Chondrocyte (in vitro differentiated cells): Measurements from ENCODE around the gene ALG8. TPM values are rescaled to one million over a fixed set of nuclear protein-coding genes. Genes with fewer than 3 reads are reported as not detected.

Experiments used
- DNase-seq: peaks from one replicate; pipeline ENCODE4 v3.0.0; 2021; ENCODE audit warnings: mixed read lengths, low spot score
- H3K27ac Mint-ChIP-seq: one replicate; pipeline ENCODE4 v1.8.0; 2021; ENCODE audit warnings: mild to moderate bottlenecking, moderate library complexity, mixed read lengths; ENCODE audit not compliant: unreplicated experiment
- H3K27me3 Mint-ChIP-seq: 2 replicates; pipeline ENCODE4 v1.8.0; 2021; ENCODE audit warnings: low read depth, mixed read lengths
- H3K36me3 Mint-ChIP-seq: 2 replicates; pipeline ENCODE4 v1.8.0; 2021; ENCODE audit warnings: low read depth, mixed read lengths
- H3K4me1 Mint-ChIP-seq: 2 replicates; pipeline ENCODE4 v1.8.0; 2021; ENCODE audit warnings: low read depth, mild to moderate bottlenecking, mixed read lengths
- H3K4me3 Mint-ChIP-seq: one replicate; pipeline ENCODE4 v1.8.0; 2021; ENCODE audit warnings: mild to moderate bottlenecking, moderate library complexity, mixed read lengths; ENCODE audit not compliant: unreplicated experiment
- H3K9me3 Mint-ChIP-seq: 2 replicates; pipeline ENCODE4 v1.8.0; 2021; ENCODE audit warnings: low read depth, mixed read lengths
- CTCF ChIP-seq: fragments of 200-600 bp; sonication (generic); IDR thresholded peaks from 2 replicates; pipeline ENCODE4 v1.5.0; 2021; ENCODE audit warnings: antibody characterized with exemption, mild to moderate bottlenecking, moderate library complexity
- total RNA-seq: library from RNA; stranded (reverse); gene quantifications from 3 replicates; pipeline ENCODE4 v1.2.1, GENCODE V29; 2021

The ALG8 gene
- total RNA-seq, 1 donor from 2014 or later = 30.1 TPM

GRCh38 chr11:78083021-78083420, 56.4 kb downstream of the ALG8 start:
- H3K36me3 Mint-ChIP-seq = no peaks in the 10 kb centered on the region
- no peak overlapping the region for H3K4me3 Mint-ChIP-seq
- H3K4me1 Mint-ChIP-seq = peaks cover 19% of the 10 kb centered on the region
- DNase-seq = no peak
- H3K27me3 Mint-ChIP-seq = no peaks in the 10 kb centered on the region
- no peak overlapping the region for H3K27ac Mint-ChIP-seq
- H3K9me3 Mint-ChIP-seq = no peaks in the 10 kb centered on the region
- no peak for TF ChIP-seq CTCF

GRCh38 chr11:78082146-78082545, 57.3 kb downstream of the ALG8 start:
- Mint-ChIP-seq H3K4me1 (peaks cover 25% of the 10 kb centered on the region), H3K27me3 (no peaks in the 10 kb centered on the region), H3K9me3 (no peaks in the 10 kb centered on the region), H3K27ac (no peak overlapping the region), H3K4me3 (no peak overlapping the region), H3K36me3 (no peaks in the 10 kb centered on the region)
- TF ChIP-seq CTCF = no peak
- DNase-seq = no peak

GRCh38 chr11:78081583-78081982, 57.8 kb downstream of the ALG8 start:
- DNase-seq = no peak
- Mint-ChIP-seq H3K27ac (no peak overlapping the region), H3K27me3 (no peaks in the 10 kb centered on the region), H3K4me3 (no peak overlapping the region), H3K9me3 (no peaks in the 10 kb centered on the region), H3K36me3 (no peaks in the 10 kb centered on the region), H3K4me1 (peaks cover 28% of the 10 kb centered on the region)
- no peak for TF ChIP-seq CTCF

GRCh38 chr11:78080818-78081495, 58.5 kb downstream of the ALG8 start:
- H3K9me3 Mint-ChIP-seq = no peaks in the 10 kb centered on the region
- peak overlapping the region; percentile 23 for H3K4me3 Mint-ChIP-seq
- no peaks in the 10 kb centered on the region for H3K36me3 Mint-ChIP-seq
- peaks cover 30% of the 10 kb centered on the region for H3K4me1 Mint-ChIP-seq
- H3K27ac Mint-ChIP-seq = peak overlapping the region; percentile 3
- TF ChIP-seq CTCF = no peak
- DNase-seq = no peak
- no peaks in the 10 kb centered on the region for H3K27me3 Mint-ChIP-seq

- no peaks in the 10 kb centered on the region for H3K9me3 Mint-ChIP-seq
- H3K4me1 Mint-ChIP-seq = peaks cover 34% of the 10 kb centered on the region
- peak overlapping the region; percentile 93 for H3K4me3 Mint-ChIP-seq
- TF ChIP-seq CTCF = no peak
- no peak for DNase-seq
- no peaks in the 10 kb centered on the region for H3K27me3 Mint-ChIP-seq
- H3K36me3 Mint-ChIP-seq = no peaks in the 10 kb centered on the region
- H3K27ac Mint-ChIP-seq = peak overlapping the region; percentile 96
These were observed 59.2 kb downstream of the ALG8 start for GRCh38 chr11:78080084-78080817.
